IPS DF 19.7 (cell line): Measurements from ENCODE around the gene ACVR1.

Source experiments
- DNase-seq: peaks from one replicate; pipeline ENCODE4 v3.0.0-alpha.2; 2013; ENCODE audit warnings: low read depth, low spot score

Gene ACVR1

GRCh38 chr2:157793053-157793612, 83.0 kb downstream of the ACVR1 start:
- no peak for DNase-seq

DNA sequence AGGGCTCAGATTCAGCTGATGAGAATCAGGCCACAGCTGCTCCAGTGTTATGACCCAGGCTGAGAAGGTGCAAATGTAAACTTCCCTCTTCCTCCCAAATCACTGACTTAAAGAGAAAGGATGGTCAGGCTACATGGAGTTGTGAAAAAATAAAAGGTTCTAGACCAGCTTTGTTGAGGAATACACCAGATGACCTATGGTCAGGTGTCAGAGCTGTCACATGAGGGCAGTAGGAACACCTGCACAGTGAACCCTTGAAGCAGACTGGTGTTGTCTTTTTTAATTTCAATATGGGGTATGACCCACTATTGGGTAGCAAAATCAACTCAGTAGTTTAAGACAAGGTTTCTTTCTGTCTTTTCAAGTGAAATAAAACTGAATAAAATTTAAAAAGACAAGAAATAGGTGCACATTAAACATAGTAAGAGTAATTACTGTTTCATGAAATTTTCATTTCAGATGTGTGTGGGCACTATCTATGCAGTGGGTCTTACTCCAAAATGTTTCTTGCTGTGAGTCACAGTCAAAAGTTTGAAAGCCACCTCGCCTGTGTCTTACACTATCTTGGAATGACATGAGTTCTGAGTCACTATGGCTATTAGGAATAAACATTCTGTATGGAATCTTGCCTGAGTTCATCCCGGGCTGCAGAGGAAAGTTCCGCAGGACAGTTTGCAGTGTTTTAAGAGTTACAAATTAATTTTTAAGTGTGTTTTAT, 83.6 kb downstream of the ACVR1 start:
- DNase-seq, result no peak

GRCh38 chr2:157790780-157791179, 85.3 kb downstream of the ACVR1 start:
- DNase-seq, result no peak

DNA sequence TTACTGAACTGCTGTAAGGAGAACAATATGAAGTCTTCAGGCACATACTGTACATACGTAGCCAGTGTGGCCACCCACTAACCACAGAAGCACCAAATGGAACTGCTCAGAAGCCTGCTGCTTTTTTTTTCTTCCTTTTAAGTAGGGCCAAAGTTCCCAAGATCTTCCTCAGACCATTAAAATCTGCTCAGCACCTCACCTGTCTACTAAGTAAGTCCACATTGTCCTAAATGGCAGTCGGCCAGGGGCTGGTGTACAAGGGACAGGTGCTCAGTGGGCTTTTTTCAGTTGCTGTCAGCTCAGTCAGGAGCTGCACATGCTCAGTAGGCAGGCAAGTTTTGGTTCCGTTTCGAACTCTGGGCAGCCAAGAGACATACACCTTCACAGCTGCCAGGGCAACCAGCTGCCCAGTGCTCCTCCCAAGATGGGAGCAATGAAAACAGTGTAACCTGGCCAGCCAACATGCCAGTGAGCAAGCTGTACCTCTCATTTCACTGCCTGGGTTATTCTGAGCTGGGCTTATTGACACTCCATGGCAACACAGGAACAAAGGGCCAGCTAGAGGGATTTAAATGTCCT, 86.1 kb downstream of the ACVR1 start:
- DNase-seq, result no peak

- no peak for DNase-seq
Observed at GRCh38 chr2:157789256-157789655, 86.9 kb downstream of the ACVR1 start.

DNA sequence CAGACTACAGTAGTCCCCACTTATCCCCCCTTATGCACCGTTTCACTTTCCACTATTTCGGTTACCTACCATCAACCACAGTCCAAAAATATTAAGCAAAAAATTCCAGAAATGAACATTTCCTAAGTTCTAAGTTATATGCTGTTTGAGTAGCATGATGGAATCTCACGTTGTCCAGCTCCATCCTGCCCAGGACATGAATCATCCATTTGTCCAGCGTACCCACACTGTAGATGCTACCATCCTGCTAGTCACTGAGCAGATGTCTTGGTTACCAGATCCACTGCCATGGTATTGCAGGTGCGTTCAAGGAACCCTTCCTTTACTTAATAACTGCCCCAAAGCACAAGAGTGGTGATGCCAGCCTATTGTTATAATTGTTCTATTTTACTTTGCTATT, 87.9 kb downstream of the ACVR1 start:
- DNase-seq, result no peak

- DNase-seq, result no peak
Observed at GRCh38 chr2:157787364-157787938, 88.7 kb downstream of the ACVR1 start.

DNA sequence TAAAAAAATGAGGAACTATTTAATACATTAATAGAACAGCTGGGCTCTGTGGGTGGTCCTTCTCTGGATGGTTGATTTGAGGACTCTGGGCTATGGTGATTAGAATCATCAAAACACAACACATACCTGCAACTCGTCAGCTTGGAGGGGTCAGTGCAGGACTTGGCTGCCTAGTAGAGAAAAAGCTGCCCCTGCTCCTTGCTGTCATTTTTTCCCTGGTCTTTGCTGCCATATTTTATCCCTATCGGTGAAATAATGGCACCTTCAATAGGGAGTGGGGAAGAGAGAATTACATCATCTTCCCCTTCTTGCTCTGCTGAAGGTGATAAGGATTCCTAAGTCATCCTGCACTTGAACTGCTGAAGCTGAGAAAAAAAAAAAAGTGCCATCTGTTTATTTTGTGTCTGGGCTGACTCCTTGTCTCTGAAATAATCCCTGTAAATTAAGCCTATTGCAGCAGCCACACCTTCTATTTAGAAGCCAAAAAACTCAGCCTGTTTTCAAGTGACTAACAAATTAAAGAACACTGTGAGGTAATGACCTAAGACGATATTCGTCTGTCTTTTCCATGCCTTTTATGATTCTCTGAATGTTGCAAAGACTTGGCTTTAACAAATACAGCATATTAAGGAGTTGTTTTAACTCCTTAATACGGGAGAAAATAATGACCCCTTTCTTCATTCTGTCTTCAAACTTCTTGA, 89.3 kb downstream of the ACVR1 start:
- no peak for DNase-seq

- DNase-seq, result no peak
Observed at GRCh38 chr2:157785866-157786662, 90.1 kb downstream of the ACVR1 start.

DNA sequence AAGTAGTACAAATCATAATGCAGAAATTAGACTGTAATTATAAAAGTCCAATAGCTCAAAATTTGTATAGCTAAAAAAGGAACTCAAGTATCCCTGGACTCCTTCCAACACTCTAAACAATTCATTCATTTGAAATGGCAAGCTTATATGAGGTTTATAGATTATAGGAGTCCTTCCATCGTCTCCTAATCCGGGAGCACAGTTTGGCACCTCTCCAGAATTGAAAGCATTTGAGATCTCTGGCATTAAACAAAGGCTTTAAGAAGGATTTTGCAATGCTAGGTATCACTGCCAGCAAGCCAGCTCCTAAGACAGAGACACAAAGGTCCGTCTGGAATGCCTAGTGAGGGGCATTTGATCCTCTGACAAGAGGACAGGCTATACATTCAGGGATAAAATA, 90.9 kb downstream of the ACVR1 start:
- no peak for DNase-seq

DNA sequence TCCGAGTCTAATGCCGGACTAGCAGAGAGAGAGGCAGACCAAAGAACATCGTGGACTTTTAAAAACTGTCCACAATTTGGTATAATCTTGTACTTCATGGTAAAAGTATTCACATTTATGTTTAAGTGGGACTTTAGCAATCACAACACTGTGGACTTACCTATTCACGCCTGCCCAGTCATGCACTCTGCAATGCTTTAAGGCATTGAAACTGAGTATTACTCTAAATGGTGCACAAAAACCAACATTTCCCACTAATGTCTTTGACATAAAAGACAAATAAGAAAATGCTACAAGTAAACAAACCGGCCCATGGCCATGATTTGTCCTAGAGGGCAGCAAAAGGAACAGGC, 91.3 kb downstream of the ACVR1 start:
- DNase-seq, result no peak

DNA sequence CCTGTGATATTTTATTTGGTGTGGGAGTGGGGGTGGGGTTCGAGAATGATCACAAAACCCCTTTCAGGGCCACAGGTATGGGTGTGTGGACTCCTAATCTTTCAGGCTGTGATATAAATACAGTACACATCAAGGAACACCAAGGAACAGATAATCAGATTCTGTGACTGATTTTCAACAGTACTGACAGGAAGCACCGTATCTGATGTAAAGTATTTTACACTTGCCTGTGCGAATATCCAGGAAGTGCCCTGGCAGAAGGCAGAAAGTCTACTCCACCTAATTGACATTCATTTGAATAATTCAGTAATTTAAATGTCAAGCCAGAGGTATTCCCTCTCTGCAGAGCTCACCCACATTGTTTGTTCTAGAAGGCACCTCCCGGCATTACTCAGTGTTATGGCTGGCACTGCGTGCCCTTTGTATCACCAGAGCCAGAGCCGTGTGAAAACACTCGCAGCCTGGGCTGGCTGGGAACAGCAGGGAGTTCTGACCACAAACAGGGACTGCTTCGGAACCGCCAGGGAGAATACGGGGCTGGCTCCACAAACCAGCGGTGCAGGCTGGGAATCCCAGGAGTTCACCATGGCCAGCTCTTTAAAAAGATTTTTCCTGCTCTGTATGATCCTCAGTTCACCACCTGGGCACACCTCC, 91.8 kb downstream of the ACVR1 start:
- no peak for DNase-seq

GRCh38 chr2:157783245-157783644, 92.9 kb downstream of the ACVR1 start:
- DNase-seq, result no peak

GRCh38 chr2:157782057-157782845, 93.9 kb downstream of the ACVR1 start:
- DNase-seq, result no peak

GRCh38 chr2:157780211-157780610, 95.9 kb downstream of the ACVR1 start:
- no peak for DNase-seq

- no peak for DNase-seq
Observed at GRCh38 chr2:157779794-157780193, 96.3 kb downstream of the ACVR1 start.

DNA sequence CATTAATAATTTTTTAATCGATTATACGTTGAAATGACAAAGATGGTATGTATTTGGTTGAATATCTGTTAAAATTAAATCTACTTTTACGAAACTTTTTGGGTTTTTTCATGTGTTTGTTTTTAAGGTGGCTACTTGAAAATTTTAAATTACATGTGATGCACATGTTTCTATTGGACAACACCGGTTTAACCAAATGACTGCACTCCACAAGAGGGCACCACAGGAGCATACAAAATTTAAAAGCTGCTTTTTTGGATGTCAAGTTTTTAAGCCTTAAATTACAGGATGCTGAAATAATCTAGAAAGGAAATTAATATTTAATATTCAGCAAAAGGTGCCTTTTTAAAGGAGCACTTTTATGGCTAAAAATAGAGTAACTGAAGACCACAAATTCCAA, 98.7 kb downstream of the ACVR1 start:
- no peak for DNase-seq

- no peak for DNase-seq
Observed at GRCh38 chr2:157771234-157771633, 104.9 kb downstream of the ACVR1 start.

GRCh38 chr2:157769856-157770255, 106.3 kb downstream of the ACVR1 start:
- DNase-seq, result no peak

- no peak for DNase-seq
Observed at GRCh38 chr2:157764386-157764785, 111.7 kb downstream of the ACVR1 start.
